ENCODE results near the gene AQP12B. TPM values are rescaled to one million over a fixed set of nuclear protein-coding genes. Genes with fewer than 3 reads are reported as not detected.
"Not testable (repeated sequence)": the region's sequence is repeated elsewhere in the genome, so short reads cannot be mapped to it uniquely, and the experiment has no call there.

Gene AQP12B
- total and polyA plus RNA-seq, 2 of the 8 experiments (the other 6 are each of a cell fraction or from before 2014, with no cell fraction given) = not detected

DNA sequence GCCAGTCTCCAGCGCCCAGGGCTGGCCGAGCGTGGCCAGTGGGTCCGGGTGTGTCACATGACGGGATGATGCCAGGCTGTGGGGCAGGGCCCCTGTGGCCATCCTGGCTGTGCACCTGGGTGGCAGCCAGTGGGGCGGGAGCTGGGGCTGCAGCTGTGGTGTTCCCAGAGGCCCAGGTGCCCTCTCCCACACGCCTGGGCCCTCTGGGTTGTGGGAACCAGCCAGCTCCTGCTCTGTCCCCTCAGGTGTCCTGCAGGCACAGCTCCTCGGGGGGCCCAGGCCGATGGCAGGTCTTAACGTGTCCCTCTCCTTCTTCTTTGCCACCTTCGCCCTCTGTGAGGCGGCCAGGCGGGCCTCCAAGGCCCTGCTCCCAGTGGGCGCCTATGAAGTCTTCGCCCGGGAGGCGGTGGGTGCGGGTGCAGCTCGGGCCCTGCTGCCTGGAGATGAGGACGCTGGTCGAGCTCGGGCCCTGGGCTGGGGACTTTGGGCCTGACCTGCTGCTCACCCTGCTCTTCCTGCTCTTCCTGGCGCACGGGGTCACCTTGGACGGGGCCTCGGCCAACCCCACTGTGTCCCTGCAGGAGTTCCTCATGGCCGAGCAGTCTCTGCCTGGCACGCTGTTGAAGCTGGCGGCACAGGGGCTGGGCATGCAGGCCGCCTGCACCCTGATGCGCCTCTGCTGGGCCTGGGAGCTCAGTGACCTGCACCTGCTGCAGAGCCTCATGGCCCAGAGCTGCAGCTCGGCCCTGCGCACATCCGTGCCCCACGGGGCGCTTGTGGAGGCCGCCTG is 9.1 kb upstream of the AQP12B start, which contains the start of gene AQP12A:
TSS of gene AQP12A (plus strand) at position 236 of the 790 bp plus-strand sequence. CDS start at position 284, 48 bp downstream.
- H2BK120ac ChIP-seq (replicated peaks; ENCODE audit: low read depth, low read length); H3K36me3 ChIP-seq (ENCODE audit: control insufficient read depth in 2 of 4, insufficient read depth in 4 of 4, low read length in 3 of 4); H3K14ac ChIP-seq (ENCODE audit: insufficient read length); FAIRE-seq; H3K4me1 ChIP-seq (replicated peaks in 1 of 4; ENCODE audit: control insufficient read depth in 3 of 4, insufficient read depth in 4 of 4, low read length in 3 of 4); H3K4me3 ChIP-seq (ENCODE audit: extremely low read depth in 1 of 4, insufficient read depth in 2 of 4, low read depth in 3 of 4, low read length in 4 of 4); H3K9ac ChIP-seq (replicated peaks in 1 of 4; ENCODE audit: extremely low read depth in 1 of 4, low read depth in 3 of 4, low read length in 3 of 4); H3K79me2 ChIP-seq (ENCODE audit: control insufficient read depth in 1 of 2, insufficient read depth in 2 of 2, low read length in 2 of 2); H3K56ac ChIP-seq (replicated peaks; ENCODE audit: insufficient read length, low read depth, low read length); H4K5ac ChIP-seq (ENCODE audit: insufficient read length, low read depth, low read length); POLR2A ChIA-PET (ENCODE audit: partially characterized antibody); H3K4me2 ChIP-seq (ENCODE audit: insufficient read depth in 1 of 2, low read depth in 2 of 2, low read length in 2 of 2); H3K79me1 ChIP-seq (ENCODE audit: low read depth, low read length); H4K20me1 ChIP-seq (replicated peaks in 1 of 2; ENCODE audit: control insufficient read depth in 1 of 2, insufficient read depth in 2 of 2, low read length in 2 of 2); H4K91ac ChIP-seq (replicated peaks; ENCODE audit: insufficient read length, low read length); H3K9me3 ChIP-seq (ENCODE audit: insufficient read depth in 2 of 2, low read depth in 1 of 2, low read length in 1 of 2); H2AK5ac ChIP-seq (ENCODE audit: low read depth, low read length); H3K23ac ChIP-seq (ENCODE audit: insufficient read length); H3K18ac ChIP-seq (ENCODE audit: extremely low read depth, low read length); H2BK20ac ChIP-seq (ENCODE audit: low read length); H4K8ac ChIP-seq (ENCODE audit: extremely low read depth, insufficient read depth, low read length); H2BK12ac ChIP-seq (ENCODE audit: low read depth, low read length); H2BK5ac ChIP-seq (ENCODE audit: low read depth, low read length); H2BK15ac ChIP-seq (ENCODE audit: low read length); H2AFZ ChIP-seq (ENCODE audit: low read length); H3K4ac ChIP-seq (replicated peaks; ENCODE audit: insufficient read length, low read depth, low read length); H3K27ac ChIP-seq (ENCODE audit: low read depth, low read length); H3K27me3 ChIP-seq (replicated peaks in 1 of 4; ENCODE audit: control insufficient read depth in 3 of 4, extremely low read depth in 1 of 4, insufficient read depth in 3 of 4, low read length in 3 of 4); H3K23me2 ChIP-seq (ENCODE audit: low read depth, low read length): not testable (repeated sequence)
- CTCF ChIA-PET (ENCODE audit: partially characterized antibody) = interaction anchor here (1.2 kb wide), 1 partner anchor 96 kb away, joined by 3 read pairs; no protein-coding TSS in a partner anchor
- 88% methylated on average over 17 of the region's 37 CpGs; no CpG with 5 or more reads in 1 of the 2 experiments for WGBS, 2 experiments (ENCODE audit: extremely low coverage in 1 of 2, insufficient coverage in 1 of 2, insufficient read length in 1 of 2, insufficient replicate concordance in 2 of 2, low coverage in 1 of 2, low lambda C conversion rate in 2 of 2, missing lambda C conversion rate in 1 of 2)
- DNase-seq (ENCODE audit: low read depth in 1 of 2, low spot score in 2 of 2) = peak in 1 of 2 experiments; percentile 49

DNA sequence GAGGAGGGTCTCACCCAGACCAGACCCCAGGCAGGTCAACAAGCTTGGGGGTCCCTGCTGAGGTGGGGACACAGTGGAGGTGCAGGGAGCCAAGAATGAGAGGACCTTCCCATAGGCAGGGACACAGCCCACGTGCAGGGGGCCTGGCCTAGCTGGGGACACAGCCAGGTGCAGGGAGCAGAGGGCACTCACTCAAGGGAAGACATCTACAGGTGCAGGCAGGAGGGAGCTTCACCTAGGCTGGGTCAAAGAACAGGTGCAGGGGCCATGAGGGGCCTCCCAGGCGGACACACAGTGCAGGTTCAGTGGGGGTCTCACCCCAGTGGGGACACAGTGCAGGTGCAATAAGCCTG is 8.4 kb upstream of the AQP12B start:
- H2AFZ ChIP-seq (ENCODE audit: low read length); H3K36me3 ChIP-seq (ENCODE audit: control insufficient read depth in 2 of 4, insufficient read depth in 4 of 4, low read length in 3 of 4); H4K5ac ChIP-seq (ENCODE audit: insufficient read length, low read depth, low read length); H3K27me3 ChIP-seq (replicated peaks in 1 of 4; ENCODE audit: control insufficient read depth in 3 of 4, extremely low read depth in 1 of 4, insufficient read depth in 3 of 4, low read length in 3 of 4); DNase-seq (ENCODE audit: low read depth in 1 of 2, low spot score in 2 of 2); H4K91ac ChIP-seq (replicated peaks; ENCODE audit: insufficient read length, low read length); H3K18ac ChIP-seq (ENCODE audit: extremely low read depth, low read length); H3K9ac ChIP-seq (replicated peaks in 1 of 4; ENCODE audit: extremely low read depth in 1 of 4, low read depth in 3 of 4, low read length in 3 of 4); H2BK120ac ChIP-seq (replicated peaks; ENCODE audit: low read depth, low read length); H3K79me1 ChIP-seq (ENCODE audit: low read depth, low read length); H3K4me2 ChIP-seq (ENCODE audit: insufficient read depth in 1 of 2, low read depth in 2 of 2, low read length in 2 of 2); H3K4ac ChIP-seq (replicated peaks; ENCODE audit: insufficient read length, low read depth, low read length); H3K4me1 ChIP-seq (replicated peaks in 1 of 4; ENCODE audit: control insufficient read depth in 3 of 4, insufficient read depth in 4 of 4, low read length in 3 of 4); H2BK12ac ChIP-seq (ENCODE audit: low read depth, low read length); H2BK5ac ChIP-seq (ENCODE audit: low read depth, low read length); H4K20me1 ChIP-seq (replicated peaks in 1 of 2; ENCODE audit: control insufficient read depth in 1 of 2, insufficient read depth in 2 of 2, low read length in 2 of 2); H3K23ac ChIP-seq (ENCODE audit: insufficient read length); FAIRE-seq; H3K79me2 ChIP-seq (ENCODE audit: control insufficient read depth in 1 of 2, insufficient read depth in 2 of 2, low read length in 2 of 2); POLR2A ChIA-PET (ENCODE audit: partially characterized antibody); H2BK15ac ChIP-seq (ENCODE audit: low read length); H2AK5ac ChIP-seq (ENCODE audit: low read depth, low read length); H3K23me2 ChIP-seq (ENCODE audit: low read depth, low read length); H3K27ac ChIP-seq (ENCODE audit: low read depth, low read length); H3K4me3 ChIP-seq (ENCODE audit: extremely low read depth in 1 of 4, insufficient read depth in 2 of 4, low read depth in 3 of 4, low read length in 4 of 4); H2BK20ac ChIP-seq (ENCODE audit: low read length); H3K9me3 ChIP-seq (ENCODE audit: insufficient read depth in 2 of 2, low read depth in 1 of 2, low read length in 1 of 2); H4K8ac ChIP-seq (ENCODE audit: extremely low read depth, insufficient read depth, low read length); H3K14ac ChIP-seq (ENCODE audit: insufficient read length); H3K56ac ChIP-seq (replicated peaks; ENCODE audit: insufficient read length, low read depth, low read length): not testable (repeated sequence)
- 60% methylated on average over 1 of the region's 2 CpGs; no CpG with 5 or more reads in 1 of the 2 experiments for WGBS, 2 experiments (ENCODE audit: extremely low coverage in 1 of 2, insufficient coverage in 1 of 2, insufficient read length in 1 of 2, insufficient replicate concordance in 2 of 2, low coverage in 1 of 2, low lambda C conversion rate in 2 of 2, missing lambda C conversion rate in 1 of 2)
- CTCF ChIA-PET (ENCODE audit: partially characterized antibody) = interaction anchor here (1.2 kb wide), 1 partner anchor 95 kb away, joined by 3 read pairs; no protein-coding TSS in a partner anchor
